HUES6 (cell line): ENCODE results near the gene IL13.
"Not testable (repeated sequence)": the region's sequence is repeated elsewhere in the genome, so short reads cannot be mapped to it uniquely, and the experiment has no call there.

Experiments used
- H3K27ac ChIP-seq: 2 replicates; pipeline ENCODE4 v1.7.0; 2013; ENCODE audit warnings: low read depth, mild to moderate bottlenecking, low read length, inconsistent platforms
- H3K27me3 ChIP-seq: 2 replicates; pipeline ENCODE4 v1.6.1; 2013; ENCODE audit warnings: low read length; ENCODE audit not compliant: control insufficient read depth, insufficient read depth
- H3K36me3 ChIP-seq: 2 replicates; pipeline ENCODE4 v1.6.1; 2013; ENCODE audit warnings: low read length; ENCODE audit not compliant: control insufficient read depth, insufficient read depth
- H3K4me1 ChIP-seq: 2 replicates; pipeline ENCODE4 v1.6.1; 2013; ENCODE audit warnings: low read length; ENCODE audit not compliant: control insufficient read depth, insufficient read depth
- H3K4me3 ChIP-seq: 2 replicates; pipeline ENCODE4 v1.5.1; 2013; ENCODE audit warnings: low read depth, low read length
- H3K9ac ChIP-seq: one replicate; pipeline ENCODE4 v1.6.1; 2013; ENCODE audit warnings: mild to moderate bottlenecking, low read length
- H3K9me3 ChIP-seq: 2 replicates; pipeline ENCODE4 v1.6.1; 2013; ENCODE audit warnings: low read depth, low read length; ENCODE audit not compliant: control insufficient read depth, insufficient read depth

IL13 gene

GRCh38 chr5:132657676-132658380, at the start of gene IL13:
IL13 (plus strand) TSS chr5:132658173; CDS start chr5:132658187, 14 bp downstream.
- H3K36me3 ChIP-seq, result no peaks in the 10 kb centered on the region
- H3K9ac ChIP-seq, result no peak within 1 kb of the TSS
- H3K4me3 ChIP-seq, result no peak within 1 kb of the TSS
- peaks cover 53% of the 10 kb centered on the region for H3K27me3 ChIP-seq
- H3K9me3 ChIP-seq, result no peaks in the 10 kb centered on the region
- H3K27ac ChIP-seq, result no peak within 1 kb of the TSS
- H3K4me1 ChIP-seq, result no peaks in the 10 kb centered on the region

DNA sequence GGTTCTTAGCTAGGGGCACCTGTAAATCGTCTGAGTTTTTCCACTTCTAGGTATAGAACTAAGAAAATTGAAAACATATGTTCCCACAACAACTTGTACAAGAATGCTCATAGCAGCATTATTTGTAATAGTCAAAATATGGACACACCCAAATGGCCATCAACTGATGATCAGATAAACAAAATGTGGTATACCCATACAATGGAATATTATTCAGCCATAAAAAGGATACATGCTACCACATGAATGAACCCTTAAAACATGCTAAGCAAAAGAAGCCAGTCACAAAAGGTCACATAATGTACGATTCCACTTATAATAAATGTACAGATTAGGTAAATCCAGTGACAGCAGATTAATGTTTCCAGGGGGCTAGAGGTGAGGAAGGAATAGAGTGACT, 46.0 kb upstream of the IL13 start:
- H3K27me3 ChIP-seq, result no peaks in the 10 kb centered on the region
- H3K4me3 ChIP-seq, result no peak overlapping the region
- peaks cover 69% of the 10 kb centered on the region for H3K36me3 ChIP-seq
- no peak overlapping the region for H3K9ac ChIP-seq
- no peak overlapping the region for H3K27ac ChIP-seq
- H3K4me1 ChIP-seq, result no peaks in the 10 kb centered on the region
- 0 out of 2 replicates have a peak, but pooled peaks cover 3% of the 10 kb centered on the region for H3K9me3 ChIP-seq

DNA sequence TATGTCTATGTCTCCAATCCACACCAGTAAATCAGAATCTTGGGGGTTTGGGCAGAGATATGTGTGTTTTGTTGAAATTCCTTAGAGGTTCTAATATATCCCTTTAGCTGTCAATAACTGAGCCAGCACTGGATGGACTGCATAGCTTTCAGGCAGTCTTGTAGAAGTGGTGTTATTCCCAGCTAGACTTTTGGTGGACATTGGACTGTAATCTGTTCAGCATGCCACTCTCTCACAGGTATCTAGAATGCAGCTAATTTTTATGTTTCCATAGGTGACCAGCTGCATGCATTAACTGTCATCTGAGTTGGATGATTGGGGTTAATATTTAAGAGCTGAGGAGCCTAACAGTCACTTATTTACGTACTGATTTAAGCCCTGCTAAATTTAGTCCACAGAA, 45.1 kb upstream of the IL13 start:
- Histone ChIP-seq H3K27ac (no peak overlapping the region), H3K9ac (no peak overlapping the region), H3K4me1 (no peaks in the 10 kb centered on the region), H3K4me3 (no peak overlapping the region), H3K36me3 (peaks cover 75% of the 10 kb centered on the region), H3K9me3 (0 out of 2 replicates have a peak, but pooled peaks cover 3% of the 10 kb centered on the region), H3K27me3 (no peaks in the 10 kb centered on the region)

- Histone ChIP-seq H3K9ac (no peak overlapping the region), H3K9me3 (no peaks in the 10 kb centered on the region), H3K4me3 (no peak overlapping the region), H3K27ac (no peak overlapping the region), H3K27me3 (no peaks in the 10 kb centered on the region), H3K36me3 (peaks cover 29% of the 10 kb centered on the region), H3K4me1 (no peaks in the 10 kb centered on the region)
Observed at GRCh38 chr5:132621699-132622098, 36.3 kb upstream of the IL13 start.

GRCh38 chr5:132622608-132623007, 35.4 kb upstream of the IL13 start:
- Histone ChIP-seq H3K27me3 (no peaks in the 10 kb centered on the region), H3K36me3 (peaks cover 20% of the 10 kb centered on the region), H3K4me3 (no peak overlapping the region), H3K27ac (no peak overlapping the region), H3K4me1 (no peaks in the 10 kb centered on the region), H3K9me3 (no peaks in the 10 kb centered on the region), H3K9ac (no peak overlapping the region)

- Histone ChIP-seq H3K36me3 (peaks cover 6% of the 10 kb centered on the region; the same call in 1 of the 2 replicates), H3K27me3 (no peaks in the 10 kb centered on the region)
Observed at GRCh38 chr5:132627470-132627869, 30.5 kb upstream of the IL13 start.

DNA sequence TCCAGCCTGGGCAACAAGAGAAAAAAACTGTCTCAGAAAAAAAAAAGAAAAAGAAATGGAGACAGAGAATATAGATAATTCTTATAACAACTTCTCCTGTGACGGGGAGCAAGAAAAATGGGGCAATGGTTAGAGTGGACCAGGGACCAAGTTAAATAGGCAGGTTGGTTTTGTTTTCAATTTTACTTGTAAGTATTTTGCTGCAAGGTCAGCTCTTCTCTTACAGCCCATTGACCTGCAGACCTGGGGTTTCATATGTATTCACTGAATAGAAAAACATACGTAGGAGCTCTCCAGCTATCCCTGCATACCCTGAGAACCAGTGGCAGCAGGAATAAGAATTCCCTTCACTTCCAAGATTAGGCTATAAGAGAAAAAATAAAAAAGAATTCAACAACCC, 29.2 kb upstream of the IL13 start:
- H3K36me3 ChIP-seq, result peaks cover 6% of the 10 kb centered on the region; the same call in 1 of the 2 replicates
- H3K27me3 ChIP-seq, result no peaks in the 10 kb centered on the region
- no peaks in the 10 kb centered on the region for H3K9me3 ChIP-seq
- H3K27ac ChIP-seq, result no peak overlapping the region
- H3K9ac ChIP-seq, result no peak overlapping the region
- H3K4me1 ChIP-seq, result no peaks in the 10 kb centered on the region
- H3K4me3 ChIP-seq, result no peak overlapping the region

More at GRCh38 chr5:132627470-132627869, 30.5 kb upstream of the IL13 start:
- Histone ChIP-seq H3K9me3 (no peaks in the 10 kb centered on the region), H3K27ac (no peak overlapping the region), H3K9ac (no peak overlapping the region), H3K4me1 (no peaks in the 10 kb centered on the region), H3K4me3 (no peak overlapping the region)

GRCh38 chr5:132629230-132629944, 28.6 kb upstream of the IL13 start:
- H3K4me1 ChIP-seq, result no peaks in the 10 kb centered on the region
- no peaks in the 10 kb centered on the region for H3K27me3 ChIP-seq
- no peaks in the 10 kb centered on the region for H3K9me3 ChIP-seq
- no peak overlapping the region for H3K27ac ChIP-seq
- peaks cover 6% of the 10 kb centered on the region; the same call in 1 of the 2 replicates for H3K36me3 ChIP-seq
- no peak overlapping the region for H3K4me3 ChIP-seq
- H3K9ac ChIP-seq, result no peak overlapping the region

DNA sequence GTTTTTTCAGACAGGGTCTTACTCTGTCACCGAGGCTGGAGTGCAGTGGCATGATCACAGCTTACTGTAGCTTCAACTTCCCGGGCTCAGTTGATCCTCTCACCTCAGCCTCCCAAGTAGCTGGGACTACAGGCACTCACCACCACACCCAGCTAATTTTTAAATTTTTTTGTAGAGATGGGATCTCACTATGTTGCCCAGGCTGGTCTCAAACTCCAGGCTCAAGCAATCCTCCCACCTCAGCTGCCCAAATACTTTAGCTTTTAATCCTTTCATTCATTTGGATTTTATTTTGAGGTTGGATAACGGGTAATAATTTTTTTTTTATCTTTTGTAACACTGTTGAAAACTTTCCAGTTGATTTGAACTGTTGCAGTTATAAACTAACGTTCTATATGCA, 24.4 kb upstream of the IL13 start:
- H3K4me1 ChIP-seq, H3K4me3 ChIP-seq, H3K9ac ChIP-seq, H3K27me3 ChIP-seq, H3K9me3 ChIP-seq, H3K27ac ChIP-seq: not testable (repeated sequence)
- H3K36me3 ChIP-seq, result peaks cover 20% of the 10 kb centered on the region

- Histone ChIP-seq H3K27ac (no peak overlapping the region), H3K4me1 (no peaks in the 10 kb centered on the region), H3K9me3 (no peaks in the 10 kb centered on the region), H3K27me3 (no peaks in the 10 kb centered on the region), H3K9ac (no peak overlapping the region), H3K36me3 (peaks cover 38% of the 10 kb centered on the region), H3K4me3 (no peak overlapping the region)
Observed at GRCh38 chr5:132635873-132636272, 22.1 kb upstream of the IL13 start.

DNA sequence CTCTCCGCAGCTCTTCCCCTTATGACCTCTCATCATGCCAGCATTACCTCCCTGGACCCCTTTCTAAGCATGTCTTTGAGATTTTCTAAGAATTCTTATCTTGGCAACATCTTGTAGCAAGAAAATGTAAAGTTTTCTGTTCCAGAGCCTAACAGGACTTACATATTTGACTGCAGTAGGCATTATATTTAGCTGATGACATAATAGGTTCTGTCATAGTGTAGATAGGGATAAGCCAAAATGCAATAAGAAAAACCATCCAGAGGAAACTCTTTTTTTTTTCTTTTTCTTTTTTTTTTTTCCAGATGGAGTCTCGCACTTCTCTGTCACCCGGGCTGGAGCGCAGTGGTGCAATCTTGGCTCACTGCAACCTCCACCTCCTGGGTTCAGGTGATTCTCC, 20.7 kb upstream of the IL13 start:
- no peaks in the 10 kb centered on the region for H3K27me3 ChIP-seq
- H3K27ac ChIP-seq, result no peak overlapping the region
- no peaks in the 10 kb centered on the region for H3K9me3 ChIP-seq
- H3K4me3 ChIP-seq, result no peak overlapping the region
- no peaks in the 10 kb centered on the region for H3K4me1 ChIP-seq
- no peak overlapping the region for H3K9ac ChIP-seq
- peaks cover 49% of the 10 kb centered on the region for H3K36me3 ChIP-seq
